Measurements from ENCODE around the gene MYO1B.

MYO1B gene

GRCh38 chr2:191264647-191265081, 19.5 kb downstream of the MYO1B start:
- no peak for DNase-seq

GRCh38 chr2:191265311-191266170, 20.3 kb downstream of the MYO1B start:
- DNase-seq = no peak

DNA sequence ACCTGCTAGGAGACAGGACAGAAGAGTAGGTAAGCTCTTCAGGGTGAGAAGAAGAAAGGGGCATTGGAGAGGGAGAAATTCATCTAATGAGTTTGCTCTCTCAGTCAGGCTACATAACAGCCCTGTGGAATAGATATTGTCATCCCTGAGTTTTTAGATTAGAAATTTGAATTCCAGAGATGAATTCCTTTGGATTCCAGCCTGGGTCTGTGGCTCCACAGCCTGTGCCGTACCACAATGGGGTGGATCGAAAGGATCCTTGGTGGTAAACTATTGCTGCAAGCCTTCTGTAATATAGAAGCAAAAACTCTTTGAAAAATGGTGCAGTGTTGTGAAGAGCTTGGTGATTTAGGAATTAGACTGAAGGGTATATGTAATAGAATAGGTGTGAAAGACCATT, 21.0 kb downstream of the MYO1B start:
- DNase-seq = no peak

GRCh38 chr2:191268596-191268995, 23.4 kb downstream of the MYO1B start:
- DNase-seq = no peak

- no peak for DNase-seq
These were observed 25.3 kb downstream of the MYO1B start for GRCh38 chr2:191270306-191271161.

DNA sequence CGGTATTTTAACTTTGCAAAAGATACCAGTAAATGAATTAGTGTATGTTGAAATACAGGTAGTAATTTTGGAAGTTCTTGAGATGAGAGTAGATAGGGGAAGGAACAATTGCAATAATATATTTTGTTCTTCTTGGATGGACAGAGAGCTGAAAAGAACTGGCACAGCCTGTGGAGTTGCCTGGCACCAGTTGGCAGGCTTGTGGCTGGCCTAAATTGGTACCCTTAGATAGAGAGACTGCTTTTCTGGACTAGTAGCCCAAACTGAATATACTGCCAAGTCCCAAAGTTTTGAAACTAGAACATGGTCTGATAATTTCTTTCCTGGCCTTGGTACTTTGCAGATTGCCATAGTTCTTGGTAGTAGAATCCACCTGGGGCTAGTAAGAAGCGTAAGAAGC, 26.9 kb downstream of the MYO1B start:
- no peak for DNase-seq

DNA sequence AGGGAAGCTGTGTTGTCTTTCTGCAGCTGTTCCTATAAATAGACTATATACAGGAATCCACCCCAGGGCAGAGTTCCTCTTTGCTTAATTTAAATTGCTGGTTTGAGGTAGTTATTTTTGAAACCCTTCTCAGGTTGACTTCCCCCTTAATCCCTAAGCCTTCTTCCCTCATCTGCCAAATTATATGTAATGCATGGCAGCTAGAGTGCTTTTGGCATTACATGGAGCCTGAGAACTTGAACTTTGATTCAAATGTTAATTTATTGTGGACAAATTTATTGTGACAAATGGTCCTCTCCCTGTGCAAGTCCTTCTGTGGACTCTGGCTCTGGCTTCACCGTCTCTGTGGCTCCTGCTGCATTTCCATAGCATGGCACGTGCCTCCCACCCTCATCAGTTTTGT, 29.2 kb downstream of the MYO1B start:
- DNase-seq = no peak

DNA sequence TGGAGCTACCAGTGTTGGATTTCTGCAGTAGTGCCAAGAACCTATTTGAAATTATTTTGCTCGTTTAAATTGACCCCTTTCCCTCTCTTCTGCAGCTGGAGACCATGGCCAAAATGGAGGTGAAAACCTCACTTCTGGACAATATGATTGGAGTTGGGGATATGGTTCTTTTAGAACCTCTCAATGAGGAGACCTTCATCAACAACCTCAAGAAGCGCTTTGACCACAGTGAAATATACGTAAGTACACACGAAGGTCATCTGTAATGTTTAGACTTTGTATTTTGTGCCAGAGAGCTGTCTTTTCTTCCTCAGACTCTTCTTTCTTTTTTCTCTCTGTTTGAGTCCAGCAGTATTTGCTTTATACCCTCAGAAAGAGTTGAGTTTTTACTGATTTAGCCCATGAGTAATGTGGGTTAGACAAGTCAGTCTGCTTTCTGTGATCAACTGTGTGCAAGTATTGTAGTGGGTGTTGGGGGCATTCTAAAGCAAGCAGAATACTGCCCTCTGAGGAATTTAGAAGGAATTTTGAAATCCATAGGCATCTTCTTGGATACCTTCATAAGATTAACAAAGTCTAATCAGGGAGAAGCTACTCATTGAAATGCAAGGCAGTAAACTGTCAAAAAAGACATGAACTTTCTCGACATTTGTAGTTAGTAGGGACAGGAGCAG, 31.7 kb downstream of the MYO1B start:
- no peak for DNase-seq

GRCh38 chr2:191280290-191280689, 35.1 kb downstream of the MYO1B start:
- no peak for DNase-seq

GRCh38 chr2:191280834-191281756, 35.9 kb downstream of the MYO1B start:
- DNase-seq = no peak

DNA sequence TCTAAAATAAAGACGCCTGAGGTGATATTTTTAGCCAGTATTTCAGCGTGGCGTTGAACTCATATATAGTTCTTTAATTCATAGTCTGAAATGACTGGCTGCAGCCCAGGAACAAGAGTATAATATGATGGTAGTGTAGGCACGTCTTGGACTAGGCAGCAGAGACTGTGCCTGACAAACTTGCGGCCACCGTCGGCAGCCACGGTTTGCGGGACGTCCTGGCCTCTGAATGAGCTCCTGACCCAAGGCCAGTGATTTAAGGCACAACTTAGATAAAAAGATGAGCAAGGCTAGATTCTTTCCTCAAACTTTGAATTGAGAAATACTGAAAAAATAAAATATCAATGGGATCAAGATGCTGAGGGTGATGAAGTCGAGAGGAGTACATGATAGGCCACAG, 40.0 kb downstream of the MYO1B start:
- DNase-seq = no peak

DNA sequence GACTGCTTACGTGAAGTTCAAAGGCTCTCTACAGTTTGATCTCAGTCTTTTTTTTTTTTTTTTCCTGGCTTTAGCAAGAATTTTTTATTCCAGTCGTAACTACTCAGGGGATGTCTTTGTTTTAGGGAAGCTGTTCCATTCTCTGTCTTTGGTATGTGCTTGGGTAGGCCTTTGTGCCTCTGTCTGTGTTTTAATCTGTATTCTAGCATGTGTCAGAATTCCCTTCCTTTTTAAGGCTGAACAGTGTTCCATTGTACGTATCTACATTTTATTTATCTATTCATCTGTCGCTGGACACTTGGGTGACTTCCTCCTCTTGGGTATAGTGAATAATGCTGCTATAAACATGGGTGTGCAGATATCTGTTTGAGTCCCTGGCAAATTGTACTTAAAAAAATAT, 42.6 kb downstream of the MYO1B start:
- DNase-seq = no peak

GRCh38 chr2:191289049-191289448, 43.8 kb downstream of the MYO1B start:
- no peak for DNase-seq

- DNase-seq = no peak
These were observed 46.3 kb downstream of the MYO1B start for GRCh38 chr2:191291471-191291870.

- no peak for DNase-seq
These were observed 47.7 kb downstream of the MYO1B start for GRCh38 chr2:191292869-191293268.

DNA sequence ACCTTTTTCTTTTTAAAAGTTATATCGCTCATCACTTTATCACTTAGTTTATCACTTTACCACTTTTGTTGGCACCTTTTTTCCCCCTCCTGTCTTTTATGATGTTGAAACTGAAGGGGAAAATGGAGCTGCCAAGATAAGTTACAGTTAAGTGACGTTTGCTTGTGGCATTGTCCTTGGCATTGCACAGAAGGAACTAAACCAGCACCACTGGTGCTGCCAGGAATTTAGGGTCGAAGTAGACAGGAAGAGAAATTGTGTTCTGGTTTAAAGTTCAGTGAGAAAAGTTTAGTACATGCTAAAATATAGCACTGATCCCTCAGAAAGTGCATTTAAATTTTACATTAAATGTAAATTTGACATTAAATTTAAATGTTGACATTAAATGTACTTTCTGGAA, 49.9 kb downstream of the MYO1B start:
- no peak for DNase-seq

- no peak for DNase-seq
These were observed 51.1 kb downstream of the MYO1B start for GRCh38 chr2:191296083-191297006.

- DNase-seq = no peak
These were observed 51.8 kb downstream of the MYO1B start for GRCh38 chr2:191297033-191297432.

GRCh38 chr2:191298306-191298705, 53.1 kb downstream of the MYO1B start:
- no peak for DNase-seq

DNA sequence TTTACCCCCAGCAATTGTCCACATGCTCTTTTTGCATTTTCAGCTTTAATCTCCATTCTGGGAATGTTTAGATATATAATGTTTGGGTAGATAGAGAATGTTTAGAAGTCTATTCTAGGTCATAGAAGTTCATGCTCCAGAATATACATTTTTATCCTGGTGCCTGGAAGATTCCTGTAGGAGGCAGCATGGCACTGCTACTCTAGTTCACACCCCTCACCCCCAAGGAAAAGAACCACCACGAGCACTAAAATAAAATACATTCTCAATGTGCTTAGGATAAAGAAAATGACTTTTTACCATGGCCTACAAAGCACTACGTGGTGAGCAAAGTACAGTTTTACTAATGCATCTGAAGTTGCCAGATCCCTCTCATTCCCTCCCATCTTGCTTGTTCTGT, 53.8 kb downstream of the MYO1B start:
- no peak for DNase-seq

DNA sequence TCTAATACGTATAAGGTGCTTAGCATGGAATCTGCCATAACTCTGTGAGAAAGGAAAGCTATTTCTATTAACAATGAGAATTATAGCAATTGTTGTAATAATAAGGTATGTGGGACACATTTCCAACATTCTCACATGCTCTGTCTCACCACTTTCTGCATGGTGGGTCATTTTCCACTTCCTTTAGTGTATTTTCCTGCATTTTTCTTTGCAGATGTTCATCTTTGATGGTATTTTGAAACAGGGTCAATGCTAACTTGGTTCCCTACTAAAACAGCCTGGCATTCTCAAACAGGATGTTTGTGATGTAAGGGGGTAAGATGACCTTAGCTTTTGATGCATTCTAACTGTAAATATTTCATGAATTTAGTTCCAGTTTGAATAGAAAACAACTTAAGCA, 54.7 kb downstream of the MYO1B start:
- DNase-seq = no peak
